NCI-H510A (cell line): Measurements from ENCODE around the gene CEP43.

Experiments used
- DNase-seq: peaks from one replicate; lab custom pipeline; 2025; lab: John Stamatoyannopoulos, UW

CEP43 gene

GRCh38 chr6:166999145-166999883 lies at the start of gene CEP43:
Gene CEP43, plus strand, starts transcription at chr6:166999397. Its CDS starts 16 bp downstream, at chr6:166999413.
- DNase-seq: peak; percentile 85

- DNase-seq: no peak
Measured at GRCh38 chr6:166949528-166950442, 49.4 kb upstream of the CEP43 start.

- no peak for DNase-seq
Measured at GRCh38 chr6:166950443-166950821, 48.8 kb upstream of the CEP43 start.

- DNase-seq: peak; percentile 42
Measured at GRCh38 chr6:166950892-166951669, 48.1 kb upstream of the CEP43 start.

- no peak for DNase-seq
Measured at GRCh38 chr6:166951670-166952060, 47.5 kb upstream of the CEP43 start.

GRCh38 chr6:166952121-166952520 lies 47.1 kb upstream of the CEP43 start:
- DNase-seq: no peak

GRCh38 chr6:166952567-166953486 lies 46.4 kb upstream of the CEP43 start:
- no peak for DNase-seq

- no peak for DNase-seq
Measured at GRCh38 chr6:166954118-166954713, 45.0 kb upstream of the CEP43 start.

GRCh38 chr6:166955121-166955864 lies 43.9 kb upstream of the CEP43 start:
- no peak for DNase-seq

- DNase-seq: no peak
Measured at GRCh38 chr6:166955865-166956443, 43.2 kb upstream of the CEP43 start.

GRCh38 chr6:166956444-166957086 lies 42.6 kb upstream of the CEP43 start, which contains the start of gene RNASET2:
Gene RNASET2, minus strand, starts transcription at chr6:166956550. Its CDS starts 368 bp downstream, at chr6:166956182.
- DNase-seq: peak; percentile 73

- DNase-seq: peak; percentile 26
Measured at GRCh38 chr6:166957087-166957804, 42.0 kb upstream of the CEP43 start.

GRCh38 chr6:166957805-166958076 lies 41.5 kb upstream of the CEP43 start:
- DNase-seq: no peak

- DNase-seq: no peak
Measured at GRCh38 chr6:166958926-166959861, 40.0 kb upstream of the CEP43 start.

- DNase-seq: no peak
Measured at GRCh38 chr6:166959911-166960608, 39.1 kb upstream of the CEP43 start.

- DNase-seq: no peak
Measured at GRCh38 chr6:166960609-166960978, 38.6 kb upstream of the CEP43 start.

GRCh38 chr6:166966268-166966667 lies 32.9 kb upstream of the CEP43 start:
- DNase-seq: no peak
